Measurements from ENCODE around the gene PSG1. TPM values are rescaled to one million over a fixed set of nuclear protein-coding genes. Genes with fewer than 3 reads are reported as not detected.
"Not testable (repeated sequence)": the region's sequence is repeated elsewhere in the genome, so short reads cannot be mapped to it uniquely, and the experiment has no call there.

Gene PSG1
- total RNA-seq, 1 experiment from 2014 or later = 27.1 TPM

DNA sequence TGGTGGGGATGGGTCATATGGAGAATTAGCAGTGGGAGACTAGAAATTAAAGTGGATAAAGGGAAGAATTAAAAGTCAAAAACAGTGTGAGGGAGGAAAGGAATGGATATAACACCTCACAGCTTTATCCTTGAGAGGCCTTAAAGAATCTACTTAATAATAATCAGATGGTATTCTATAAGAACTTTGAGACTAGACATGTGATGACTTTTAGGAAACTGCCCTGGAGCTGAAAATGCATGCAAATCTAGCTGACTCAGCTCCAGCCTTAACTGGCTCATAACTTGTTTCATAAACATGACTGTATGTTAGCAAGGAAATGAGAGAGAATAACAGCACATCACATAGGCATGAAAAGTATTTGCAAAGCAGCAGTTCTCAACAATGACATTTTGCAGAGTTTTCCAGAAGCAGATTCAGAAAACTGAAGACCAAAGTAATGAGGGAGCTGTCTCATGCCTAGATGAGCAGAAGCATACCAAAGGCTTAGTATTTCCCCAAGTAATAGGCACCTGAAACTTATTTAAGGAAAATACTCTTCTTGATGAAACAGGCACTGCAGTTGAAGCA is 8.4 kb upstream of the PSG1 start:
- DNase-seq (ENCODE audit: low spot score); in situ Hi-C loops (cut with HindIII; ENCODE audit: low sequenced_read_pairs): not testable (repeated sequence)

- DNase-seq (ENCODE audit: low spot score); in situ Hi-C loops (cut with HindIII; ENCODE audit: low sequenced_read_pairs): not testable (repeated sequence)
Measured at GRCh38 chr19:42882730-42883129, 3.2 kb upstream of the PSG1 start.

- in situ Hi-C loops (cut with HindIII; ENCODE audit: low sequenced_read_pairs) = not testable (repeated sequence)
- DNase-seq (ENCODE audit: low spot score) = peak; percentile 25
Measured at GRCh38 chr19:42882010-42882409, 2.5 kb upstream of the PSG1 start.

- in situ Hi-C loops (cut with HindIII; ENCODE audit: low sequenced_read_pairs) = not testable (repeated sequence)
- peak; percentile 22 for DNase-seq (ENCODE audit: low spot score)
Measured at GRCh38 chr19:42881279-42881678, 1.8 kb upstream of the PSG1 start.

- in situ Hi-C loops (cut with HindIII; ENCODE audit: low sequenced_read_pairs); DNase-seq (ENCODE audit: low spot score): not testable (repeated sequence)
Measured at GRCh38 chr19:42880621-42881020, 1.1 kb upstream of the PSG1 start.

- in situ Hi-C loops (cut with HindIII; ENCODE audit: low sequenced_read_pairs) = not testable (repeated sequence)
Measured at GRCh38 chr19:42876596-42876995, 2.9 kb downstream of the PSG1 start.

DNA sequence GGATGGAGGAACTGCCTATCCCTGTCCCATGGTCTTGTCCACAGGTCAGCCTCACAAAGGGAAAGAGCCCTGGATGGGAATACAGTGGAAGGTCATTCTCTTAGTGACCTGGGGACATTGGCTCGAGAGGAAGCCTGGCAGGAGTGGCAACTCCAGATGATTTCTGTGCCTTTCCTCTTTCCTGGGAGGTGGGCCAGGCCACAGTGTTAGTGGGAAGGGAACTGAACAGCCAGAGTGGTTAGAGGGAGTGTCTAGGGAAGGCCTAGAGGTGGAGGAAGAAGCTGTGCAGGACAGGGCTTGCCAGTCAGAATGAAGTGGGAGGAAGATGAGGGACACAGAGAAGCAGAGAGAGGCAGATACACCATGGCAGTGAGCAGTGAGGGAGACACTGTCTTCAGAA is 3.6 kb downstream of the PSG1 start:
- in situ Hi-C loops (cut with HindIII; ENCODE audit: low sequenced_read_pairs) = not testable (repeated sequence)
- peak; percentile 36 for DNase-seq (ENCODE audit: low spot score)

More at GRCh38 chr19:42876596-42876995, 2.9 kb downstream of the PSG1 start:
- DNase-seq (ENCODE audit: low spot score) = not testable (repeated sequence)

DNA sequence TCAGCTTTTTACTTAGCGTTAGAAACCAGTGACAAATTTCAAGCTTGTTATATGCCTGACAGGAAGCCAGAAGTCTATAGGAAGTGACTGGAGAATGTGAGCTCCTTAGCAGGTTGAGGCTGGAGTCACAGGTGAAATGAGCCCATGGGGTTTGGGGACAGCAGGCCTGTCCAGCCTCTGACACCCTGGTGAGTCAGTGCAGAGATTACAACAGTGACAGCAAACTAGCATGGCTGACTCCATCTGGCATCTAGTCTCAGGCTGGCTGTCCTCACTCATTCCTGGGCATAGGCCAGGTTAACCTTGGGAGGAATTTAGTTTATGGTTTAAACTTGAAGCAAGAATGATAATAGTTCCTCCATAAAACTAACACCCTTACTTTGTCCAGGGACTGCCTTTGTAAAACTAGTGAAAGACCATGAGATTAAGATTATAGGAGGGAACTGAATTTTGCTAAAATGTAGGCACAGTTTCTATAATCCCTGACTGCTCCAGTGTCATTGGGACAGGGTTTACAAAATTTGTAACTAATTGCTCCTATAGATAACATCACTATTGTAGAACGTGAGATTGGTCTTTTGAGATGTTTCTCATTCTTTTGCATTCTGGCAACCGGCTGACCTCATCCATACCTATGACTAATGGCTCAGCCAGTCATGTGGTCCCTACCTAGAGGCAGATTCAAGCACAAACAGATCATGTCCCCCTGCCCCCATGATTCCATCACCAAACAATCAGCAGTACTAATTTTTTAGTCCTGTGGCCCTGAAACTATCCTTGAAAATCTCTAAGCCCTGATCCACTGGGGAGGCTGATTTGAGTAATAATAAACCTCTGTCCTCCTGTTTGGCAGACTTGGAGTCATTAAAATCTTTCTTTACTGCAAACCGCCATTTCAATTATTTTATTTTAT is 4.4 kb downstream of the PSG1 start:
- in situ Hi-C loops (cut with HindIII; ENCODE audit: low sequenced_read_pairs) = not testable (repeated sequence)
- peak; percentile 56 for DNase-seq (ENCODE audit: low spot score)

- in situ Hi-C loops (cut with HindIII; ENCODE audit: low sequenced_read_pairs); DNase-seq (ENCODE audit: low spot score): not testable (repeated sequence)
Measured at GRCh38 chr19:42874136-42874535, 5.4 kb downstream of the PSG1 start.

GRCh38 chr19:42872608-42873007 is 6.9 kb downstream of the PSG1 start:
- no peak for DNase-seq (ENCODE audit: low spot score)
- in situ Hi-C loops (cut with HindIII; ENCODE audit: low sequenced_read_pairs) = no loop called here

DNA sequence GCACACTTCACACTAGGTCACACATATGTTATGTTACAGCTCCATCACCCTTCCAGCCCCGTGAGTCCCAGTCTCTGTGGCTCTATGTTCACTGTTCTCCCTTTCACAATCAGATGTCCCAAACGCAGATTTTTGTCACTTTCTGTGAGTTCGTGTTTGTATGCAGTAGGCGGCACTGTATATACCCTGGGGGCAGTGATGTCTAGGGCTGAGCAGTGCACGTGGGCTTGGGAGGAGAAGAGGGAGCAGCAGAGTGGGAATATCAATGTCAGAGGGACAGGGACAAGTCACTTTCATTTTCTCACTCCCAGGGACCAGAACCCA is 22.0 kb downstream of the PSG1 start:
- no peak for DNase-seq (ENCODE audit: low spot score)
- in situ Hi-C loops (cut with HindIII; ENCODE audit: low sequenced_read_pairs) = no loop called here

GRCh38 chr19:42856866-42857543 is 22.5 kb downstream of the PSG1 start:
- DNase-seq (ENCODE audit: low spot score); in situ Hi-C loops (cut with HindIII; ENCODE audit: low sequenced_read_pairs): not testable (repeated sequence)

- in situ Hi-C loops (cut with HindIII; ENCODE audit: low sequenced_read_pairs); DNase-seq (ENCODE audit: low spot score): not testable (repeated sequence)
Measured at GRCh38 chr19:42854745-42855144, 24.8 kb downstream of the PSG1 start.

DNA sequence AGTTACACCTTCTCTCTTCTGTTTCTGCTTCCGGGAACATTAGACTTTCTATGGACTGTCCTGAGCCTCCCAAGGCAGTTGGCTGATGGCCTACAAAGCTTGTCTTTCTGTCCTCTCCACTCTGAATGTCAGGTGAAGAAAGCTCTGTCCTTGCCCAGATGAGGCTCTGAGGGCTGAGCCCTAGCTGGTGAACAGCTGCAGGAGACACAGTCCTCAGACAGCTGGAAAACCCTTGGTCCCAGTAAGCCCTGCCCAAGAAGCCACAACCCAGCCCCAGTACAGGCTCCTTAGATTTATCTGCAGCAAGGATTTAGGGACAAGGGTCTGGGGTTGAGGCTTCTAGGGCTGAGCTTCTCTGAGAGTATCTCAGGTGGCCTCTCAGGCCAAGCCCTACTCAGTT is 26.3 kb downstream of the PSG1 start:
- in situ Hi-C loops (cut with HindIII; ENCODE audit: low sequenced_read_pairs); DNase-seq (ENCODE audit: low spot score): not testable (repeated sequence)

- DNase-seq (ENCODE audit: low spot score); in situ Hi-C loops (cut with HindIII; ENCODE audit: low sequenced_read_pairs): not testable (repeated sequence)
Measured at GRCh38 chr19:42852821-42853220, 26.7 kb downstream of the PSG1 start.

GRCh38 chr19:42851718-42852280 is 27.7 kb downstream of the PSG1 start:
- DNase-seq (ENCODE audit: low spot score); in situ Hi-C loops (cut with HindIII; ENCODE audit: low sequenced_read_pairs): not testable (repeated sequence)

DNA sequence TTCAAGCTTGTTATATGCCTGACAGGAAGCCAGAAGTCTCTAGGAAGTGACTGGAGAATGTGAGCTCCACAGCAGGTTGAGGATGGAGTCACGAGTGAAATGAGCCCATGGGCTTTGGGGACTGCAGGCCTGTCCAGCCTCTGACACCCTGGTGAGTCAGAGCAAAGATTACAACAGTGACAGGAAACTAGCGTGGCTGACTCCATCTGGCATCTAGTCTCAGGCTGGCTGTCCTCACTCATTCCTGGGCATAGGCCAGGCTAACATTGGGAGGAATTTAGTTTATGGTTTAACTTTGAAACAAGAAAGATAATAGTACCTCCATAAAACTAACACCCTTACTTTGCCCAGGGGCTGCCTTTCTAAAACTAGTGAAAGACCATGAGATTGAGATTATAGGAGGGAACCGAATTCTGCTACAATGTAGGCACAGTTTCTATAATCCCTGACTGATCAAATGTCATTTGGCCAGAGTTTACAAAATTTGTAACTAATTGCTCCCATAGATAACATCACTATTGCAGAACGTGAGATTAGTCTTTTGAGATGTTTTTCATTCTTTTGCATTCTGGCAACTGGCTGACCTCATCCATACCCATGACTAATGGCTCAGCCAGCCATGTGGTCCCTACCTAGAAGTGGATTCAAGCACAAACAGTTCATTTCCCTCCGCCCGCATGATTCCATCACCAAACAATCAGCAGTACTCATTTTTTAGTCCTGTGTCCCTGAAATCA is 28.4 kb downstream of the PSG1 start:
- in situ Hi-C loops (cut with HindIII; ENCODE audit: low sequenced_read_pairs) = no loop called here

GRCh38 chr19:42846597-42846996 is 32.9 kb downstream of the PSG1 start:
- in situ Hi-C loops (cut with HindIII; ENCODE audit: low sequenced_read_pairs) = no loop called here
- DNase-seq (ENCODE audit: low spot score) = no peak

More for the DNA sequence above, 28.4 kb downstream of the PSG1 start:
- peak; percentile 72 for DNase-seq (ENCODE audit: low spot score)

GRCh38 chr19:42843631-42844030 is 35.9 kb downstream of the PSG1 start:
- DNase-seq (ENCODE audit: low spot score); in situ Hi-C loops (cut with HindIII; ENCODE audit: low sequenced_read_pairs): not testable (repeated sequence)
